Putamen (tissue), 1 donor: ENCODE data around the gene SYNCRIP.
"Not testable (repeated sequence)": the region's sequence is repeated elsewhere in the genome, so short reads cannot be mapped to it uniquely, and the experiment has no call there.

Source experiments
- DNase-seq: peaks from one replicate; pipeline ENCODE4 v3.0.0-alpha.2; 2016; ENCODE audit warnings: low spot score

Gene SYNCRIP

DNA sequence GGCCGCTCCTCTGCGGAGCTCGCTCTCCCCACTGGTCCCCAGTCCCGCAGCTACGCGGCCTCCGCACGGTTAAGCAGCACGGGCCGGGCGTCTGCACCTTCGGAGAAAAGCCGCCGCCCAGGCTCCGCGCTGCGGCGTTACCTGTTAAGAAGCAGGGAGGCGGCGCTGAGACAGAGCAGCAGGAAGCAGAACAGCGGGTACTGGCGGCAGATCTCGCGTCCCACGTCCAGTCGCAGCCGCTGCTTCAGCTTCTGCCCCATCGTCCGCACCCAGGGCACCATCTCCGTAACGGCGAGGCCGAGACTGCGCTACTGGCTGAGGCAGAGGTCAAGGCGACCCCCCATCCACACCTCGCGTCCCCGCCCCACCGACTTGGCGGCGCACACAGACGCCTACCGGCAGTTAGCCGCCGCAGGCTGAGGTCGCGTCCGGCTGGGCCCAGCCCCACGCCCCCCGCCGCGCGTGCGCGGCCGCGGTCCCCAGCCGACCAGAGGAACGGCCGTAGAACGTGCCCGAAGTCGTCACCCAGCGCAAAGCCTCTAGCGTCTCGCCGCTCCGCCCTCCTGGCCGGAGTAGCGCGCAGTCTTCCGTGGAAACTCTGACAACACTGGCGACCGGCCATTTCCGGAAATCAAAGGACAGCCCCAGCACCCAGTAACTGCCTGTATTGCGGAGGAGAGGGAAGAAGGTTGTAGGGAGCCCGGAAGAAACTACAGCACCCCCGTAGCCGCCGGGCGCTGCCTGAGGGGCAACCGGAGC is 49.1 kb downstream of the SYNCRIP start, which contains the start of gene SNX14:
Gene SNX14, minus strand, starts transcription at position 421 of the 759 bp plus-strand sequence. Its CDS starts 140 bp downstream, at position 281.
- DNase-seq = peak; percentile 91

DNA sequence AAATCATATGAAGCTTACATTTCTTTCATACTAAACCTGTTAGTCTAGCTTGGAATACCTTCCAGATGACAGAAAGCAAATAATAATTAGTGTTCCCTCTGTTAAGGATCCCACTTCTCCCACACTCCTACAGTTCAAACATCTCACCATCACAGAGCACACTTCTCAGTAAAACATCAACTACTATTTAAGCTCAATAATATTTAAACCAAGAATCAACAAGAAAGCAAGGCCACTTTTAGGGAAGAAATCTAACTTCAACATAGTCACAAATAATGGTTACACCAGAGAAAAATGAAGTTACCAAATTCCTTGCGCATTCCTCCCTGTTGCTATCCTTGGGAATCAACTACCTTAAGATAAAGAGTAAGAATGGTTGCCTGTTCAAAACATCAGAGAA is 50.7 kb downstream of the SYNCRIP start:
- no peak for DNase-seq

DNA sequence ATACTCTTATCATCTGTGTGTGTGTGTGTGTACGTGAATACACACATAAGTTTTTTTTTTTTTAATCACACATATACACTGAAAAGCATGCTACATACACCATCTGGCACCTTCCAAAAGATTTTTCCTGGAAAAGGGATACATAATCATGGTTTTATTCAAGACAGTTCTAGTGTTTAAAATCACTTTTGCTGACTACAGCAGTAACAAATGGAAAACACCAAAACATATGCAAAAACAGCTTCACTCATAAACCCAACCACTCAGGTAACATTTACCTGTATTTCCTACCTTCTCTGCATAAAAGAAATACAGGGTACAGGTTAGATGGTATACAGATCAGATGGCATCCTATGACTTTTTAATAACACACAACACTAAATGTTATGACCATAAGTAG is 51.5 kb downstream of the SYNCRIP start:
- DNase-seq = no peak

DNA sequence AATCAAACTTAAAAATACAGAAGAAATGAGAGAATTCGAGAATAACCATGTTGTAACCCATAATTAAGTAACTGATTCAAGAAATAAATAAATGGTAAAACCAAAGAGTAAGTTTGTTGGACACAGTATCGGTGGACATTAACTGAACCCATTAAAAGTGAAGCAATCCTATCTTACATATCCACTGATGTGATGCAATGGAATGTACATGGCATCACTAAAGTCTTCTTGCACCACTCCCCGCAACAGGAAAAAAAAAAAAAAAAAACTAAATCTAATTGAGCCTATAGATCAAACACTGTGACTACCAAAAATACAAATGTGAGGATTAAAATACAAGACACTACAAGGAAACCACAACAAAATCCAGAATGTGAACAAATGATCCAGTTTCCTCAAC is 56.9 kb downstream of the SYNCRIP start:
- DNase-seq = no peak

DNA sequence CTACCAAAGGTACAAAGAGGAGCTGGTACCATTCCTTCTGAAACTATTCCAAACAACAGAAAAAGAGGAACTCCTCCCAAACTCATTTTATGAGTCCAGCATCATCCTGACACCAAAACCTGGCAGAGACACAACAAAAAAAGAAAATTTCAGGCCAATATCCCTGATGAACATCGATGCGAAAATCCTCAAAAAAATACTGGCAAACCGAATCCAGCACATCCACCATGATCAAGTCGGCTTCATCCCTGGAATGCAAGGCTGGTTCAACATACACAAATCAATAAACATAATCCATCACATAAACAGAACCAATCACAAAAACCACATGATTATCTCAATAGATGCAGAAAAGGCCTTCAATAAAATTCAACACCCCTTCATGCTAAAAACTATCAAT is 59.9 kb downstream of the SYNCRIP start:
- not testable (repeated sequence) for DNase-seq

DNA sequence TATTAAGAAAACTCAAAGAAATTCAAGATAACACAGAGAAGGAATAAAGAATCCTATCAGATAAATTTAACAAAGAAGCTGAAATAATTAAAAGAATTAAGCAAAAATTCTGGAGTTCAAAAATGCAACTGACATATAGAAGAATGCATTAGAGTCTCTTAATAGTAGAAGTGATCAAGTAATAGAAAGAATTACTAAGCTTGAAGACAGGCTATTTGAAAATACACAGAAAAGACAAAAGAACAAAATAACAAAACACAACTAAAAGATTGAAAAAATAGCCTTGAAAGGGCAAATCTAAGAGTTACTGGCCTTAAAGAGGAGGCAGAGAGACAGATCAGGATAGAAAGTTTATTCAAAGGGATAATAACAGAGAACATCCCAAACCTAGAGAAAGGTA is 61.1 kb downstream of the SYNCRIP start:
- no peak for DNase-seq

DNA sequence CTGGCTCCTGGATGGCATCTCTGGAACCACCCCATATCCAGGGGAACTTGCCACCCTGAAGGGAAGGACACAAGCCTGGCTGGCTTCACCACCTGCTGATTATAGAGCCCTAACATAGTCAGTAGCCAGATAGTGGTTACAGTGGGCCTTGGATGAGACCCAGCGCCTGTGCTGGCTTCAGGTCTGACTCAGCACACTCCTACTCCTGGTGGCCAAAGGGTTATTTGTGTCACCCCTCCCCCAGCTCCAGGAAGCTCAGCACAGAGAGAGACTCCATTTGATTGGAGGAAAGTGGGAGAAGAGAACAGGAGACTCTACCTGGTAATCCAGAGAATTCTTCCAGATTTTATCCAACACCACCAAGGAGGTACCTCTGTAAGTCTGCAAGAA is 61.8 kb downstream of the SYNCRIP start:
- DNase-seq = no peak

DNA sequence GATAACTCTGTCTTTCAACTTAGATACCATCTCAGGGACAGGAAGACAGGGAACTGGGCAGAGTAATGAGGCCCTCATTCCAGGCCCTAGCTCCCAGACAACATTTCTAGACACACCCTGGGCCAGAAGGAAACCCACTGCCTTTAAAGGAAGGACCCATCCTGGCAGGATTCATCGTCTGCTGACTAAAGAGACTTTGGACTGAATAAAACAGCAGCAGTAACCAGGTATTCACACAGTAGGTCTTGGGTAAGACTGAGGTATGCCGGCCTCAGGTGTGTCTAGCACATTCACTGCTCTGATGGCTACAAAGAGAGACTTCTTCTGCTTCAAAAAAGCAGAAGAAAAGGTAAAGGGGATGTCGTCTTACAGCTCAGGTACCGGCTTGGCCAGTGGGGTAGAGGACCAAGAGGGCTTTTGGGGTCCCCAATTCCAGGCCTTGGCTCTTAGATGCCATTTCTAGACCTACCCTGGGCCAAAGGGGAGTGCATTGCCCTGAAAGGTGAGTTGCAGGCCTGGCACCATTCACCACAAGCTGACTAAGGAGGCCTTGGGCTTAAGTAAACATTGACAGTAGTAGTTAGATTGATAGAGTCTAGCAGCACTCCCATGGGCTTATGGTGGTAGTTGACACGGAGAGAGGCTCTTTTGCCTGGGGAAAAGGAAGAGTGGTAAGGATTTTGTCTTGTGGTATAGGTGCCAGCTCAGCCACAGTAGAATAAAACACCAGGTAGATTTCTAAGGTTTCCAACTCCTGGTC is 62.4 kb downstream of the SYNCRIP start:
- no peak for DNase-seq

DNA sequence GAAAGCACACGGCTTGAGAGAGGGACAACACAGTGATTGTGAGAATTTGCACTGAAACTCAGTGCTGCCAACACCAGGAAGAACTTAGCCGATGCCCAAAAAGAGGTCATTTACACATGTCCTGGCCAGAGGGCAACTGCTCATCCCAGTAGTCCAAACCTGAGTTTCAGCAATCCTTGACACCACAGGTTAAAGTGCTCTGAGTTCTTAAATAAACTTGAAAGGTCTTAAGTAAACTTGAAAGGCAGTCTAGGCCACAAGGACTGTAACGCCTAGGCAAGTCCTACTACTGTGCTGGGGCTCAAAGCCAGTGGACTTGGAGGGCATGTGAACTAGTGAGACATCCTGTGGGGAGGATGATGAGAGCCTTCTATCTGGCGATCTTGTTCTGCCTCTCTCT is 63.1 kb downstream of the SYNCRIP start:
- no peak for DNase-seq

DNA sequence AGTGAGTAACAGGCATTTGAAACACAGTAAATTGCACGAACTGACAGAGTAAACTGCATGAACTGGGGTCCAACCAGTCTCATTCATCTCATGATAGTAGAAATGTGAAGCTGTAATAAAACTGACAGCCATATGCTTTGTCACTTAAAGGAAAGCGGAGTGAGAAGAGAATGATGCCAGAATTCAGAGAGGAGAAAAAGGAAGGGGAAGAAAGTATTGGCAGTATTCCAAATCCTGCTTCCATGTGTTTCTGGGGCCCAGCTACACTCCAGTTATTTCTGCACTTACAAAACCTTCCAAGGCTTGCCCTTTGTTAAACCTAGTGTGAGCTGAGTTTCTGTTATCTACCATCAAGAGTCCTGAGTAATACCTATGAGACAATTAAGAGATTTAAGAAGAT is 66.2 kb downstream of the SYNCRIP start:
- no peak for DNase-seq

DNA sequence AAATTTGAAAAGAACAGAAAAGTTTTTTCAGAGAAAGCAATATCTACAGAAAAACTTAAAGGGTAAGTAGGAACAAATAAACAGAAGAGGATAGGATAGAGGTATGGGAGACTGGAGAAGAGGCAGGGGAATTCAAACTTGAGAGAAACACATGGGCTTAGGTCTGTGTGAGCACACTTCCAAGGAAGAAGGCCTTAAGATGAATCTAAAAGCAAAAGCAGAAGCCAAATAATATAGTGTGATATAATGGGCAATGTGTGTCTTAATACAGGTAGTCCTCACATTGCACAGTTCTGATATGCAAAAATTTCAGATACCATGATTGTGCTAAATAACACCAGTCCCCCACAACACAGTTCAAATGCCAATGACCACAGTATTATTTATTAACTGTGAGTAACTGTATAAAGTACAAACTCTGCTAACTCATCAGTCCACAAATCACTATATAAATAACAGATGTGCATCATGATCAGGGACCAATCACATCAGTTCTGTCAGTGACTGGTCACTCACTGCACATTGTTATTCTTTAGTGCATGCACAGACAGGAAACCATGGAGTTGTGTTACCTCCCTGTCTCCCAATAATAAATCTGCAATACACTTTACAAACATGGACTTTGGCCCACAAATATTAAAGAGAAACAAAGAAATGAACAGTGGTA is 67.6 kb downstream of the SYNCRIP start:
- no peak for DNase-seq

DNA sequence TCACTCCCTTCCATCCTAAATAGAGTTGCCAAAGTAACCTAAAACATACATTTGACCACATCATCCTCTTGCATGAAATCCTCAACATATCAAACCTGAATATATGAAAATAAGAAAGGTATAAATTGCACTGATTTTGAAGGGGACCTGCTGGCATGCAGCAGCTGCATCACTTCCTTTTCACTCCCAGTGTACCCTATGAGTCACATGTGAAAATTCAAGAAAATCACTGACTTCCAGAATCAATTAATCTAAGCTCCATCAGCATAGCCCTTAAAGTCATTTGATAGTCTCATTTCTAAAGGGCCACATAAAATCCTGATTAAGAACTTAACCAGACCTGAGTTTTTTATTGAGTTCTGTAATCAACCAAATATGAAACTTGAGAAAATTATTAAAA is 73.4 kb downstream of the SYNCRIP start:
- no peak for DNase-seq

DNA sequence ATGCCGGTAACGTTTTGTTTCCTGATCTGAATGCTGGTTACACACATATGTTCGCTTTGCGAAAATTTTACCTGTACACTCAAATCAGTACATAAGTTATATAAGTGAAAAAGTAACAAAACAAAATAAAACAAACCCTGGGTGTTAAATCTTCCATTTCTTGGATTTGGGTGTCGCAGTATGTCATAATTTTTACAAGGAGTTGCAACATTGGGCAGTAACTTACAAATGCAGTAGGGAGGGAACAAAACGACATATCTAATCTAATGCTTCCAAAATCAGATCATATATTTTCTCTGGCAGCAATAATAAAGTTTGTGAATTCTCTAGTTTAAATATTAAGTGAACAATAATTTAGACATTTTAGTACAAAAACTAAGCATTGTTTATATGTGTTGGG is 74.3 kb downstream of the SYNCRIP start:
- no peak for DNase-seq

DNA sequence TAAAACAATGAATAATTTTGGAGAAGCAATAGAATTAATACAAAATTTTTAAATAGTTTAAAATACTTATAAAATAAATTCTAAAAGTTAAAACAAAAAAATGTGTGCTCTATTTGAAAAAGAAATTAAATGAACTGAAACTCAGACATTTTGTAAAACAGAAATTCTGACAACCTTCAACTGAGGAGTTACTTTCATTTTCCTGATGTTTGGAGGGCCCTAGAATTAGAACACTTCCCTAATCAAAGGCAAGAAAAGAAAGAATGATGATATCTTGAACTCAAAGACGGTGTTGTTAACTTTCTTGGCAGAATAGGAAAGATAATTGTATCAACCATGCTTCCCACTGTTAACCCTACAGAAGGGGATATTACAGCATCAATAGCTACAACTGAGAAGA is 77.0 kb downstream of the SYNCRIP start:
- DNase-seq = no peak

DNA sequence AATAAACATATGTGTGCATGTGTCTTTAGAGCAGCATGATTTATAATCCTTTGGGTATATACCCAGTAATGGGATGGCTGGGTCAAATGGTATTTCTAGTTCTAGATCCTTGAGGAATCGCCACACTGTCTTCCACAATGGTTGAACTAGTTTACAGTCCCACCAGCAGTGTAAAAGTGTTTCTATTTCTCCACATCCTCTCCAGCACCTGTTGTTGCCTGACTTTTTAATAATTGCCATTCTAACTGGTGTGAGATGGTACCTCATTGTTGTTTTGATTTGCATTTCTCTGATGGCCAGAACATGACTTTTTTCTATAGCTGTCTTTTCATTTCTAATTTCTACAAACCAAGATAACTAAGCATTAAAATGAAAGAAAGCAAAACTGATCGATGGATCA is 78.5 kb downstream of the SYNCRIP start:
- not testable (repeated sequence) for DNase-seq
